AG09309 (cell line): ENCODE data around the gene CD200.
A peak's percentile ranks its signal among the peaks of the same experiment; 100 is the strongest.

ENCODE experiments used
- DNase-seq: peaks from one replicate; pipeline ENCODE4 v3.0.0-alpha.2; 2010; ENCODE audit warnings: low read depth
- H3K4me3 ChIP-seq: 2 replicates; pipeline ENCODE4 v1.5.1; 2011; ENCODE audit warnings: mild to moderate bottlenecking, low read depth, low read length, moderate library complexity; ENCODE audit not compliant: control insufficient read depth
- CTCF ChIP-seq: IDR thresholded peaks from 2 replicates; pipeline ENCODE4 v1.5.1; 2011; ENCODE audit warnings: mild to moderate bottlenecking, low read depth, low read length, inconsistent platforms; ENCODE audit not compliant: insufficient read depth, control insufficient read depth; ENCODE audit errors: missing control alignments

The CD200 gene

DNA sequence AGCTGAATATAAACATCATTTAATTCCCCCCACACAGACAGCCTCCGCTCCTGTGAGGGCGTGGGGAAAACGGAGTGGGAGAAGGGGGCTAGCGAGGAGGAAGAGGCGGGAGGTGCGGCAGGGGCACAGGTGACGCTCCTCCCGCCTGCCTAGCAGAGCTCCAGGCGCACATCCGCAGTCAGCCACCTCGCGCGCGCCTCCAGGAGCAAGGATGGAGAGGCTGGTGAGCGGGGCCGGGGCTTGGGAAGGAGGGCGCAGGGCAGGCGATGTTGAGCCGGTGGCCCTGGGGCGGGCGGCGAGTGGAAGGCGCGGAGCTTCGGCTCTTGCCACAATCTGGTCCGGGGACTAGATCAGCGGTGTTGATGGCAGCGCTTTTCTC lies at the start of gene CD200:
TSS of gene CD200 (plus strand) at position 155 of the 379 bp plus-strand sequence. CDS start at position 212, 57 bp downstream.
- no peak for TF ChIP-seq CTCF
- H3K4me3 ChIP-seq, result peak within 1 kb of the TSS; percentile 36
- DNase-seq, result no peak

DNA sequence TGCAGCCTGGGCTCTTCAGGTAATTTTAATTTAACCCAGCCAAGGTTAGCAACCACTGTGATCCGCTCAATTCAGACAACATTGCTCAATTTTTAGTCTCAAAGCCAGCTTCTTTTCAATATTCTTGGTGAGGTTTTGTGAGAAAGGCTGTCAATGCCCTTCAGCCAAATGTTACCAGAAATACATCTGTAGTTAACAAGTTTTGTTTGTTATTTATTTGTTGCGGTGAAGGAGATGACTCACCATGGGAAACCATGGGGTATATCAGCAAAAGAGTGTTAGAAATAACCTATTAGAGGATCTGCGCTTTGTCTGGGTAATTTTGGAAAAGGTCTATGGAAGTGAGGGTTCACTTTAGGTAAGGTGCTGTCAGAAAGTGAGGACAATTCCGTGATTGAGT lies 43.9 kb upstream of the CD200 start:
- TF ChIP-seq CTCF, result no peak
- H3K4me3 ChIP-seq, result no peak overlapping the region
- DNase-seq, result no peak

- H3K4me3 ChIP-seq, result no peak within 1 kb of the TSS; the same call in 1 of the 2 replicates
- DNase-seq, result peak; percentile 28
- TF ChIP-seq CTCF, result peak; percentile 66
Measured at GRCh38 chr3:112293368-112294321, 39.3 kb upstream of the CD200 start, which contains the start of gene SLC9C1. TSS of gene SLC9C1 (minus strand) at chr3:112294216. CDS start at chr3:112286791, 7,425 bp downstream.

DNA sequence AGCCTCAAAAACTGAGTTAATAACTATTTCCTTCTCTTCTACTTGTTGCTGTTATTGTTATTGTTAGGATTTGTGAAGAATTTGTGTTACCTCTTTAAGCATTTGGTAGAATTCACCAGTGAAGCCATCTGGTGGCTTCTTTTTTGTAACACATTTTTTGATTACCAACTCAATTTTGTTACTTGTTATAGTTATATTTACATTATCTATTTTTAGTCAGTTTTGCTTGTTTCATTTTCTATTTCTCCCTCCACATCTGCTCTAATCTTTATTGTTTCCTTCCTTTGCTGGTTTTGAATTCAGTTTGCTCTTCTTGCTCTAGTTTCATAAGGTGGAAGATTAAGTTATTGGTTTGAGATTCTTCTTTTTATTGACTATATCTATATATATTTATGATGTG lies 35.2 kb upstream of the CD200 start:
- no peak overlapping the region for H3K4me3 ChIP-seq
- TF ChIP-seq CTCF, result no peak
- DNase-seq, result no peak

DNA sequence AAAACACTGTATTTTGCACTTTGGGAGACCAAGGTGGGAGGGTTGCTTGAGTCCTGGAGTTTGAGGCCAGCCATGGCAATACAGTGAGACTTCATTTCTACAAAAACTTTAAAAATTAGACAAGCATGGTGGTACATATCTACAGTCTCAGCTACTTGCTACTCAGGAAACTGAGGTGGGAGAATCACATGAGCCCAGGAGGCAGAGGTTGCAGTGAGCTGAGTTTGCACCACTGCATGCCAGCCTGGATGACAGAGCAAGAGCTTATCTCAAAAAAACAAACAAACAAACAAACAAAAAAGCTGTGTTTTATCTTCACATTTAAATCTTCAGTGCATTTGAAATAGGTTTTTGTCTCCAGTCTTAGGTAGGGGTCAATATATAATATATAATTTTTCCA lies 34.2 kb upstream of the CD200 start:
- no peak for DNase-seq
- H3K4me3 ChIP-seq, result no peak overlapping the region
- TF ChIP-seq CTCF, result no peak

DNA sequence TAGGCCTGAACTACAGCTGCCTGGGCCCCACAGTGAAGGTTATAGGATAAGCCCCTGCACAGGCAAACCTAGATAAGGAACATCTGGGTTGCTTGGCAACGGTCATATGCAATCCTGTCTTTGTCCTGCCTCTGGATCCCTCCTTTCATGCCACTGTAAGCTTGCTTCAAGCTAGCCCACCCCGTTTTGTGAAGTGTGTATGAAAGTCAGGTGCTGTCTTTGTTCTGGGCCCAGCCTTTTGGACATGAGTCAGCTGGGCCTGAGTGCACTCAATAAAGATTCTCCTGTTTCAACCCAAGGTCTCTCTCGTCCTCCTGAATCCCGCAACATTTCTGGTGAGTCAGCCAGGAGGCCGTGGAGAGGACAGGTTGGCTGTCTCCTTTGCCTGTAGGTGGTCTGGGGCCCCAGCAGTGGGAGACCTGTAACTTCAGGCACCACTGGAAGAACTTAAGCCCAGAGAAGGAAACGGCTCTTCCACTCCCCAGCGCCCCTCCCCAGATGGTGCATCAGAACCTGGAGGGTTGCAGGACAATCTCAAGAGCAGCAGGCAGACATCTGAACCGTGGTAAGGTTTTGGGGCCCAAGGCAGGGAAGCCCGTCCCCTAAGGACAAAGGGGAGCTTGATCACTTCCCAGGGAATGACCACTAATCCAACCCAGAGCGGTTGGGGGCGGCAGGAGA lies 30.7 kb upstream of the CD200 start:
- no peak for DNase-seq
- H3K4me3 ChIP-seq, result no peak overlapping the region; the same call in 1 of the 2 replicates
- TF ChIP-seq CTCF, result no peak
